Activated effector memory CD4-positive, alpha-beta T cell treated with anti-CD3 and anti-CD28 coated beads, Interleukin-2, amount 50 U/mL, for 16 hours (primary cell): ENCODE results near the gene RASGEF1C.
A peak's percentile ranks its signal among the peaks of the same experiment; 100 is the strongest.

ENCODE experiments used
- DNase-seq: peaks from one replicate; pipeline ENCODE4 v3.0.0-alpha.2; 2020

The RASGEF1C gene

GRCh38 chr5:180119031-180119902 lies 89.7 kb downstream of the RASGEF1C start:
- peak; percentile 60 for DNase-seq

GRCh38 chr5:180118391-180118791 lies 90.6 kb downstream of the RASGEF1C start:
- DNase-seq = peak; percentile 50

- no peak for DNase-seq
Measured at GRCh38 chr5:180117000-180117725, 91.8 kb downstream of the RASGEF1C start.

GRCh38 chr5:180116077-180116999 lies 92.7 kb downstream of the RASGEF1C start:
- DNase-seq = peak; percentile 53

GRCh38 chr5:180115326-180116076 lies 93.5 kb downstream of the RASGEF1C start:
- no peak for DNase-seq

- peak; percentile 61 for DNase-seq
Measured at GRCh38 chr5:180114304-180115003, 94.6 kb downstream of the RASGEF1C start.

GRCh38 chr5:180113660-180114303 lies 95.2 kb downstream of the RASGEF1C start:
- DNase-seq = peak; percentile 61

- DNase-seq = no peak
Measured at GRCh38 chr5:180112181-180112861, 96.7 kb downstream of the RASGEF1C start.

GRCh38 chr5:180111273-180112002 lies 97.6 kb downstream of the RASGEF1C start:
- DNase-seq = no peak

- DNase-seq = no peak
Measured at GRCh38 chr5:180109920-180110319, 99.1 kb downstream of the RASGEF1C start.

- no peak for DNase-seq
Measured at GRCh38 chr5:180107005-180107404, 102.0 kb downstream of the RASGEF1C start.

GRCh38 chr5:180105827-180106312 lies 103.1 kb downstream of the RASGEF1C start:
- DNase-seq = no peak

- DNase-seq = no peak
Measured at GRCh38 chr5:180104168-180104530, 104.9 kb downstream of the RASGEF1C start.

GRCh38 chr5:180103487-180104167 lies 105.4 kb downstream of the RASGEF1C start:
- DNase-seq = no peak

GRCh38 chr5:180102636-180103035 lies 106.4 kb downstream of the RASGEF1C start:
- no peak for DNase-seq

GRCh38 chr5:180101451-180102105 lies 107.4 kb downstream of the RASGEF1C start:
- no peak for DNase-seq

- no peak for DNase-seq
Measured at GRCh38 chr5:180100621-180101450, 108.2 kb downstream of the RASGEF1C start.
